Measurements from ENCODE around the gene GOLGA6L24.
"Not testable (repeated sequence)": the region's sequence is repeated elsewhere in the genome, so short reads cannot be mapped to it uniquely, and the experiment has no call there.

The GOLGA6L24 gene

DNA sequence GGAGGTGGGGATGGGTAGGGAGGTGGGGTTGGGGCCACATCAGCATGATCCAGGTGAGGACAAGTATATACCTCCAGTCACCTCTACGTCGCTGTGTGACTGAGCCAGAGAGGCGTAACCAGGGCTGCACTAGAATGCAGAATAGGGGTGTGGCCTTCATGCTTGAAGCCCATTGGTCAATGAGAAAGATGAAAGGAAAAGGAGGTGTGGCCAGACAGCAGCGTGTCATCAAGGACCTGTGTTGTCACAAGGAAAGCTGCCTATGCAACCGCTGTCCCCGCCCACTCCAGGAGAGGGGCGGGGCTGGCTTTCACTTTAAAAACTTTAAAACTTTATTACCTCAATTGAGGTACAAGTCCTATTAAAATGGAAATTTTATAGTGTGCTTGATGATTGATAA is at the start of gene GOLGA6L24:
GOLGA6L24 (minus strand) TSS at position 101 of the 400 bp plus-strand sequence; CDS start at position 40, 61 bp downstream.
- not testable (repeated sequence) for DNase-seq

- DNase-seq, result not testable (repeated sequence)
Measured at GRCh38 chr15:28402774-28403435, 45.0 kb upstream of the GOLGA6L24 start.

DNA sequence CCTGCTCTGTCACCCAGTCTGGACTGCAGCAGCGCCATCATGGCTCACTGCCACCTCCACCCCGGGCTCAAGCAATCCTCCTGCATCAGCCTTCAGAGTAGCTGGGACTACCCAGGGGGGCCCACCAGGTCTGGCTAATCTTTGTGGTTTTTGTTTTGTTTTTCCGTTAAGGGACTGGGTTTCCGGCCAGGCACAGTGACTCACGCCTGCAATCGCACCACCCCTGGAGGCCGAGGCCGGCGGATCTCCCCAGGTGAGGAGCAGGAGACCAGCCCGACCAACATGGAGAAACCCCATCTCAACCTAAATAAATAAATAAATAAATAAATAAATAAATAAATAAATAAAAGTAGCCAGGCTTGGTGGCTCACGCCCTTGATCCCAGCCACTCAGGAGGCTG is 38.1 kb upstream of the GOLGA6L24 start:
- DNase-seq, result not testable (repeated sequence)

DNA sequence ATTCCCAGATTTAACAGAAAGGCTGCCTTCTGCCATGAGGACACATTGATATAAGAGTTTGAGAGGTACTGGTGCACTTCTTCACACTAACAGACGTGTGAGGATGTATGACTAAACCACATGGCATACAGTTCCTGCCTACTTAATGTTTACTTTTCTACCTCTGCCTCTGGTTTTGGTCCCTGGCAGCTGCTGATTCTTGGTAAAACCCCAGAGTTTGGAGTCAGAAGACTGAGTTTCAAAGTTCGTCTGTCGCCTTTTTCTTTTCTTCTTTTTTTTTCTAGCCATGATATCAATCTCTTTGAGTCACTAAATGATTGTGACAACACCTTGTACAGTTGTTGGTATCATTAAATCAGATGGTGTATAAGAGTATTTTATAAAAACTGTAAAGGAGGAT is 22.2 kb upstream of the GOLGA6L24 start:
- not testable (repeated sequence) for DNase-seq

GRCh38 chr15:28378364-28378763 is 20.5 kb upstream of the GOLGA6L24 start, which contains the start of gene GOLGA8F:
Gene GOLGA8F (plus strand): TSS chr15:28378664. CDS start chr15:28378762, 98 bp downstream.
- not testable (repeated sequence) for DNase-seq

GRCh38 chr15:28365502-28365901 is 7.6 kb upstream of the GOLGA6L24 start:
- DNase-seq, result not testable (repeated sequence)

GRCh38 chr15:28322129-28322588 is 35.7 kb downstream of the GOLGA6L24 start, which contains the start of gene HERC2:
Gene HERC2 (minus strand): TSS chr15:28322179. CDS start chr15:28321433, 746 bp downstream.
- DNase-seq, result not testable (repeated sequence)

DNA sequence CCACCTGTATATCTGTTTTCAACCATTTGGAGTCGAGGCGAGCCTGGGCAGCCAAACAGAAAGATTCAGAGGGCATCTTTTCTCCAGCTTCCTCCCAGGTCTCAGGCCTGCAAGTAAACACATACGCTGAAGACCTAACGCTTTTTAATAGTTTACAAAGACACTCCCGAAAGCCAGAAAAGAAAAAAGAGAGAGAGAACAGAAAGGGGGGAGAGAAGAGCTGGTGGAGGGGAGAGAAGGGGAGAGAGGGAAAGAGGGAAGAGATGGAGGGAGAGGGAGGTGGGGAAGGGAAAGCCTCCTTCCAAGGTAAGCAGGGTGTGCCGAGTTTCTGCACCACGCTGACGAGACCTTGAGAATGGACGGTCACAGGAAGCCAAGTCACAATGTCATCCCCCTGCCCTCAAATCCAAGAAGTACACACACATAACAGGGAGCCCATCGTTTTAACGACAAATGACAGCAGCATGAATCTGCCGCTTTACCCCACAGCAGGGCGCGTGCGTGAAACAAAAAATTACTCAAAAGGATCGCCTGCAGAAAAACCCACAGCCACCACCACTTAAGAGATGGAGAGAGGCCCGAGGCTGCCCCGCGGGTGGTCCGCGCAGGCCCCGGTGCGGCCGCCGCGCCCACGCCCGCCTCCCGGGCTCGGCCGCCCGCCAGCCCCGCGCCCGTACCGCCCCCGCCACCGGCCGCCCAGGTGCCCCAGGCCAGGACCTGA is 36.4 kb downstream of the GOLGA6L24 start:
- not testable (repeated sequence) for DNase-seq

- not testable (repeated sequence) for DNase-seq
Measured at GRCh38 chr15:28319725-28320124, 38.2 kb downstream of the GOLGA6L24 start.

DNA sequence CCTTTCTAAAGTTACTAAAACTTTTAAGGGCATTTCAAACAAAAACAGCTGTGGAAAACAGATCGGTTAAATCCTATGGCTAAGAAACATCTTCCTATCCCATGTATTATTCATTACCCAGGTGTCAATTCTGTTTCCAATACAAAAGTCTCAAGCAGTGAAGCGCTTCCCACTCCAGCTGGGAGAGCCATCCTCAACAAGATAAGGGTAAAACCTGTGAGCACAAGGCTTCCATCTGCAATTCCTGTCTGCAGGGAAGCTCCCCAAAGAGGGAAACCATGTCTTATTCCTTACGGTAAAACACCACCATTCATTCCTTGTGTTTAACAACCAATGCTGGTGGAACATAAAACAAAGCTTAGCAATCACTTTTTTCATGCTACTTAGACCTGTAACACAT is 39.1 kb downstream of the GOLGA6L24 start:
- not testable (repeated sequence) for DNase-seq

DNA sequence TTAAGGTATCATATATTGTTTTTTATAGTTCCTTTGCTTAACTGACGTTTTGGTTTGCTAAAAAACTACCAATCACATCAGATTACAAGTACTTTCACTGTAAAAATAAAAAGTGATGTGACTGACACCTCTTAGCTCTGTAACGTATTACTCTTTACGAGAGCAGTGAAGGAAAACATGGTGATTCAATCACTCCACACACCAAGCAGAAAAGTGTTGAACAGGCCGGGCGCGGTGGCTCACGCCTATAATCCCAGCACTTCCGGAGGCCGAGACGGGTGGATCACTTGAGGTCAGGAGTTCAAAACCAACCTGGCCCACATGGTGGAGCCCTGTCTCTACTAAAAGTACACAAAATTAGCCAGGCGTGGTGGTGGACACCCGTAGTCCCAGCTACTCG is 39.8 kb downstream of the GOLGA6L24 start:
- DNase-seq, result not testable (repeated sequence)

DNA sequence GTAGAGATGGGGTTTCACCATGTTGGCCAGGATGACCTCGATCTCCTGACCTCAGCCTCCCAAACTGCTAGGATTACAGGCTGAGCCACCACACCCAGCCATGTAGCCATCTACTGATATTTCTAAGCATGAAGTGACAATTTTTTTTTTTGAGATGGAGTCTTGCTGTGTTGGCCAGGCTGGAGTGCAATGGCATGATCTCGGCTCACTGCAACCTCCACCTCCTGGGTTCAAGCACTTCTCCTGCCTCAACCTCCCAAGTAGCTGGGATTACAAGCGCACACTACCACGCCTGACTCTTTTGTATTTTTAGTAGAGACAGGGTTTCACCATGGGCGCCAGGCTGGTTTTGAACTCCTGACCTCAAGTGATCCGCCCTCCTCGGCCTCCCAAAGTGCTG is 40.9 kb downstream of the GOLGA6L24 start:
- not testable (repeated sequence) for DNase-seq

- not testable (repeated sequence) for DNase-seq
Measured at GRCh38 chr15:28310454-28310853, 47.4 kb downstream of the GOLGA6L24 start.

GRCh38 chr15:28308718-28309117 is 49.2 kb downstream of the GOLGA6L24 start:
- not testable (repeated sequence) for DNase-seq
